Cerebellar cortex (tissue), 1 donor: ENCODE measurements around the gene TJP2.
"Not testable (repeated sequence)": the region's sequence is repeated elsewhere in the genome, so short reads cannot be mapped to it uniquely, and the experiment has no call there.

Source experiments
- DNase-seq: peaks from one replicate; pipeline ENCODE4 v3.0.0-alpha.2; 2015; ENCODE audit warnings: low spot score

TJP2 gene

DNA sequence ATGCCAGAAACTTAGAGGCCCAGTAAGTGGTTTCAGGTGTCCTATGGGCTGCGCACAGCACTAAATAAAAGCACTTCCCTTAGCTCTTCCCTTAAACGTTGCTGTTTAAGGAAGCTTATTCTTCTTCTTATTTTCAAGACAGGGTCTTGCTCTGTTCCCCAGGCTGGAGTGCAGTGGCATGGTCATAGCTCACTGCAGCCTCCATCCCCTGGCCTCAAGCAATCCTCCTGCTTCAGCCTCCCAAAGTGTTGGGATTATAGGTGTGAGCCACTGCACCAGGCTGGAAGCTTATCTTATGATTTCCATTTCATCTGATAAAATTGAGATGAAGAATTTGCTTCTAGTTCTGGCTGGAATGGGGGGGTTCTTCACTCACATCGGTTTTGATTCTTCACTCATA is 15.6 kb upstream of the TJP2 start:
- no peak for DNase-seq

GRCh38 chr9:69164573-69164972 is 9.5 kb upstream of the TJP2 start:
- not testable (repeated sequence) for DNase-seq

GRCh38 chr9:69165581-69165980 is 8.5 kb upstream of the TJP2 start:
- no peak for DNase-seq

DNA sequence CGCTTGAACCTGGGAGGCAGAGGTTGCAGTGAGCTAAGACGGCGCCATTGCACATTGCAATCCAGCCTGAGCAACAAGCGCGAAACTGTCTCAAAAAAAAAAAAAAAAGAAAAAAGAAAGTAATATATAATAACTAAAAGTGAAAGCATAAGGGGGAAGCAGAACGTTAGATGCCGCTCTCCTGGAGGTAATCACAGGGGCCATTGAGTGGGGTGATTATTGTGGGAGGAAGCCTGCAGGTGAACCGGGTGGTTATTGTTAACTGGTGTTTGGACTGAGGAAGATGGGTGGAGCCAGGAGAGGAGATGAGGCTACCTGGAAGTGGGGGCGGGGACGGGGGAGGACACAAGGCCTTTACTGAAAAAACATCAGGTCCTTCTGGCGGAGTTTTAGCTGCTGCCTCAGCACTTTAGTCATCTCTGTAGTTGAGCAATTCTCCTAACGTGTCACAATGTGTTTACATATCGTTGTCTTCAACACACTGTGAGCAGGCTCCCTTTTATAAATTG is 5.3 kb upstream of the TJP2 start:
- DNase-seq = no peak

GRCh38 chr9:69170231-69170630 is 3.8 kb upstream of the TJP2 start:
- no peak for DNase-seq

GRCh38 chr9:69171049-69171448 is 3.0 kb upstream of the TJP2 start:
- DNase-seq = no peak

- no peak for DNase-seq
Measured at GRCh38 chr9:69171517-69171916, 2.6 kb upstream of the TJP2 start.

GRCh38 chr9:69172895-69173294 is 1.2 kb upstream of the TJP2 start:
- no peak for DNase-seq

- no peak for DNase-seq
Measured at GRCh38 chr9:69173497-69173890, 583 bp upstream of the TJP2 start.

- peak; percentile 25 for DNase-seq
Measured at GRCh38 chr9:69174616-69175463, 763 bp downstream of the TJP2 start.

- no peak for DNase-seq
Measured at GRCh38 chr9:69175486-69175885, 1.4 kb downstream of the TJP2 start.

DNA sequence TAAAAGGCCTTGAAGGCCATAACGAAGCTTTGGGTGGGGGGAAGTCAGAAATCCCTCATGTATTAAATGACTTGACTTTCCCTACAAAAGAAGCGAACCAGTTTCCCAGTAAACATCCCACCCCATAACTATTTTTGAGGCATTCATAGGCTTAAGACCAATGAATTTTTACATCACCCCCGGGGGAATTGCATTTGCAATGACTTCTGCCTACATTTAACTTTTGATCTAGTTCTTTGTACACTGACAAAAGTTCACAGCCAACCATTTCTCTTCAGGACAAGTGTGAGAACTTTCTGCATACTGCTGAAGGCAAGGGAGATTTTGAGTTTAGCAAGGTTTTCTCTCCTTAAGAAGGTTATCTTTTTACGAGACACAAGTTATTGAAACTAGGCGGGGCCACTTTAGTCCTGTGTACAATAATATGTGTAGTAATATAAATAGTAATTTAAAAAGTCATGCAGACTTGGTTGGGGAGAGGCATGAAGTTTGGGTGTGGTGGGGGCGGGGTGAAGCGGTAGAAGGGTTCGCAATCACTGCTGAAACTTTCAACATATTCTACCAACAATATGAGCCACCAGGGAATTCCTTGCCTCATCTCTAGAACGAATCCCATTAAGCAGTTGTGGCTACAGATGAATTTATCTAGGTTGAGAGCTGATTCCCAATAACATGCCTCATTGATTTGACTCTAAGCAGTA is 2.5 kb downstream of the TJP2 start:
- no peak for DNase-seq

DNA sequence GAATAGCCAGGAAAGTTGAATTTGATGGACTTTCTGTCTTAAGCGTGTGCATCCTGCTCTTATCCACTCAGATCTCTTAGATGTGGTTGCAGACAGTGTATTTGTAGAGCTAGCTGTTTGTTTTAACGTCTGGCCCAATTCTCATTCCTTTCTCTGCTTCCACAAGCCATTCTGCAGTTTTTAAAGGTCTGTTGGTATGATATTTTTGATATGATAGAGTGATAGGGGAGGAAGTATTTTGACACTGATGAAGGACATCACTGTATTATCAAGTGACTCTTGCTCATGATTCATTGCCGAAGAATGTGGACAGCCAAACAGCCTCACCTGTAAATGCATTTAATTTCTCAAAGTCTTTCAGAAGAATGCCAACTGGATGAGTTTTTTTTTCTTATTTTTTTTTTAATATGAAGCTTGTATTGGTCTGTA is 4.5 kb downstream of the TJP2 start:
- no peak for DNase-seq

DNA sequence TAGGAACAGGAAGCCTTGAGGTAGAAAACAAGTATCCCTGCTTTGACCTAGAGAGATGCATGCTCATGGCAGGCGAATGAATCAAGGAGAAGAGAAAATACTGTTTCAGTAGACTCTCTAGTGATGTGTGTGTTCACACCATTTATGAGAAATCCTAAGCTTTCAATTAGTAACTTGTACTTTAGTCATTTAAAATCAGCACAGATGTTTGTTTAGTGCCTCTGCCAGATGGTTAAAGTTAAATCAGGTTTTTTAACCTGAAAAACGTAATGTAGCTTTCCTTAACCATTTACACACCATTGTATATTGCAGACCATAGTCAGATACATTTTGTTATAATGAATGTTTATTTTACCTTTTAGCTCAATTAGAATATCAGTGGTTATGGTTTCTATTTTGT is 5.0 kb downstream of the TJP2 start:
- no peak for DNase-seq

- no peak for DNase-seq
Measured at GRCh38 chr9:69180200-69180599, 6.1 kb downstream of the TJP2 start.

DNA sequence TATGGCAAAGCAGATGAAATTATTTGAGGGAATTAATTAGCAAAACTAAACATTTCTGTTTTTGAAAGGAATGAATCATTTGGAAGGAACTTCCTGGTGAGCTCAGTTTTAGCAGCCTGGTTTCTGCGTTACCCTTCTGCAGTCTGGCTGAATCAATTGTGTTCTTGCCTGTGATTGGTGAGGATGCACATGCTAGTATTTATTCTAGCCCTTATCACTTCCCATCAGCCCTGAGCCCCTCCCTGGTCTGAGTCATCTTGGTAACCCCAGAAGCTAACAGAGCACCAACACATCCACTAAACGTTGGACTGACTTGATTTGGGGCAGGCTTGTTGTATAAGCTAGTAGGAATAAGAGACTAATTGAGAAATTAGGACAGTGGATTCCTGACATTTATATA is 6.6 kb downstream of the TJP2 start:
- no peak for DNase-seq

GRCh38 chr9:69181908-69182353 is 7.9 kb downstream of the TJP2 start:
- no peak for DNase-seq

GRCh38 chr9:69184266-69184665 is 10.2 kb downstream of the TJP2 start:
- no peak for DNase-seq

- no peak for DNase-seq
Measured at GRCh38 chr9:69186841-69187611, 12.9 kb downstream of the TJP2 start.

GRCh38 chr9:69188975-69189374 is 14.9 kb downstream of the TJP2 start:
- no peak for DNase-seq

GRCh38 chr9:69190086-69190862 is 16.2 kb downstream of the TJP2 start:
- DNase-seq = no peak

GRCh38 chr9:69190863-69191181 is 16.7 kb downstream of the TJP2 start:
- no peak for DNase-seq
